Left renal pelvis (tissue), 4 donors: ENCODE results near the gene SPG7. TPM values are rescaled to one million over a fixed set of nuclear protein-coding genes. Genes with fewer than 3 reads are reported as not detected.

Experiments
- DNase-seq, 4 donors: peaks; one replicate each; pipeline ENCODE4 v3.0.0-alpha.2; 2013; ENCODE audit warnings: low read depth in 4 of 4, low spot score in 3 of 4
- polyA plus RNA-seq, 4 donors: library from polyadenylated mRNA; unstranded; fragments of 120-200 nt; gene quantifications; one replicate each; pipeline ENCODE4 v1.2.1, GENCODE V29; 2013; ENCODE audit not compliant: insufficient read length in 4 of 4

SPG7 gene
- polyA plus RNA-seq, 4 donors = 77.2 to 134 (median 90.2) TPM

GRCh38 chr16:89484923-89485679, 23.1 kb upstream of the SPG7 start:
- DNase-seq = no peak

GRCh38 chr16:89485701-89486246, 22.4 kb upstream of the SPG7 start:
- no peak for DNase-seq

DNA sequence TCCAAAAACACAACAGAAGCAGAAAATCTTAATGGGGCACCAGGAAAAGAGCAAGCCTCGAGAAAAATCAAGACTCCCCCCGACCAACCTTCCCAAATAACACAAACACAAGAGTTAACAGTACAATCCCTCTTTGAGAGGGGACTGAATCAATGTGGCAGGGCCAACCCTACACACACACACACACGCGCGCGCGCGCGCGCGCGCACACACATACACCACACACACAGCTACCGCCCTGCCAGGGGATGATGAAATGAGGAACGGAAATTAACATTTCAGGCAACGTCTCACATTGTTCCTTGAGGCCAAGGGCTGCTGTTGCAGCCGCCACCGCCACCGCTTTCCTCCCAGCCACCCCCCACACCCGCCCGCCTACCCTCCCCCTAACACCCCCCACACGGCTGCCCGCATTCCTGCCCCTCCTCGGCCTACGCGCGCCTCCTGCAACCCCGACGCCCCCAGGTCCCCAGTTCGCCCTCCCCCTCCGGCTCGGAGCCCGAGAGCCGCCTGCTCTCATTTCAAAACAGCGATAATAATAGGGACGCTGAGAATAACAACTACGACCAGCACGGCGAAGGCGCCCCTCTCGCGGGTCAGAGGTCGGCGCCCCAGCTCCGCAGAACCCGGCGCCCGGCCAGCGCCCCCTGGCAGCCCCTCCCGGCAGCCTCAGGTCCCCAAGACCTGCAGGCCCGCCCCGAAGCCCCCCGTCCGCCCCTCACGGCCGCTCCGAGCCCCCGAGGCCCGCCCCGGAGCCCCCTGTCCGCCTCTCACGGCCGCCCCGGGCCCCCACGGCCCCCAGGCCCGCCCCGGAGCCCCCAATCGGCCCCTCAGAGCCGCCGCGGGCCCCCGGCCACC, 18.9 kb upstream of the SPG7 start:
- peak in 3 of 4 donors; percentile 73 to 85 (median 81) for DNase-seq

DNA sequence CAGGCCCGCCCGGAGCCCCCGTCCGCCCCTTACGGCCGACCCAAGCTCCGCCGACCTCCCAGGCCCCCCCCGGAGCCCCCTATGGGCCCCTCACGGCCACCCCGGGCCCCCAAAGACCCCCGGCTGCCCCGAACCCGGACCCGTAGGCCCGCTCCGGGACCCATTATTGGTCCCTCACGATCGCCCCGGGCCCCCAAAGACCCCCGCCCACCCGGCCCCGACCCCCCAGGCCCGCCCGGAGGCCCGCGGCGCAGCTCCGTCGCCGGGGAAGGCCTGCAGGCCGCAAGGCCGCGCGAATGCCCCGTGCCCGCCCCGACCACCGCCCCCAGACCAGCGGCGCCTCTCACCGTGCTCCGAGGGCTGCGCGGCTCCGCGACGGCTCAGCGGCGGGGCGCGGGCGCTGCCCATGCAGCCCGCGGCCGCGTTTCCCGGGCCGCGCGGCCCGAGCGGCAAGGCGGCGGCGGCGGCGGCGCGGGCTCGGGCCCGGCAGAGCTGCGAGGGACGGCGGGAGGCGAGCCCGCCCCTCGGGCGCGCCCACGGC, 18.2 kb upstream of the SPG7 start:
- DNase-seq = no peak

GRCh38 chr16:89490439-89491237, 17.6 kb upstream of the SPG7 start, which contains the start of gene ANKRD11:
Gene ANKRD11, minus strand, starts transcription at chr16:89490561. Its CDS starts 173,542 bp downstream, at chr16:89317019.
- peak; percentile 98 to 99 (median 98) for DNase-seq

DNA sequence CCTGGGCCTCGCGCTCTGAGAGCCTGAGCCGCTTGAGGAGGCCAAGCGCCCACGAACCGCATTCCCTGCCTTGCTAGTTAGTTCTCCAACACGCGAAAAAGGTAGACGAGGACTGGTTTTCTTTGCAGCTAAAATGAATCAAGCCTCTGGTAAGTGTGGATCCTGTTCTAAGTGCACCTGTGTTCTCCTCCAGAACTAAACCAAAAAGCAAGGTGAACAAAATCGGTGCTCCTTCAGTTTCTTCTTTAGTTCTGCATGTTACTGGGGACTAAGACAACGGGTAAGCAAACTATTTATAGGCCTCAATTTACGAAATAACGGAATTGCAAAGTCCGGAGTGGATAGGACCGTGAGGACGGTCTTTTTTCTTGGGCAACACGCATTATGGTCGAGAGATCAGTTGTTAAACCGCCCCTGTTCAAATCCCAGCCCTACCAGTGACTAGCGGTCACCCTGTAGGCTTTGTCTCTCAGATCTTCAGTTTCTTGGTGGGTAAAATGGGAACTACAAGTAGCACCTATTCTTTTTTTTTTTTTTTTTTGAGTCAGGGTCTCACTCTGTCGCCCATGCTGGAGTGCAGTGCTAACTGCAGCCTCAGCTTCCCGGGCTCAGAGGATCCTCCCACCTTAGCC, 16.8 kb upstream of the SPG7 start:
- DNase-seq = no peak

DNA sequence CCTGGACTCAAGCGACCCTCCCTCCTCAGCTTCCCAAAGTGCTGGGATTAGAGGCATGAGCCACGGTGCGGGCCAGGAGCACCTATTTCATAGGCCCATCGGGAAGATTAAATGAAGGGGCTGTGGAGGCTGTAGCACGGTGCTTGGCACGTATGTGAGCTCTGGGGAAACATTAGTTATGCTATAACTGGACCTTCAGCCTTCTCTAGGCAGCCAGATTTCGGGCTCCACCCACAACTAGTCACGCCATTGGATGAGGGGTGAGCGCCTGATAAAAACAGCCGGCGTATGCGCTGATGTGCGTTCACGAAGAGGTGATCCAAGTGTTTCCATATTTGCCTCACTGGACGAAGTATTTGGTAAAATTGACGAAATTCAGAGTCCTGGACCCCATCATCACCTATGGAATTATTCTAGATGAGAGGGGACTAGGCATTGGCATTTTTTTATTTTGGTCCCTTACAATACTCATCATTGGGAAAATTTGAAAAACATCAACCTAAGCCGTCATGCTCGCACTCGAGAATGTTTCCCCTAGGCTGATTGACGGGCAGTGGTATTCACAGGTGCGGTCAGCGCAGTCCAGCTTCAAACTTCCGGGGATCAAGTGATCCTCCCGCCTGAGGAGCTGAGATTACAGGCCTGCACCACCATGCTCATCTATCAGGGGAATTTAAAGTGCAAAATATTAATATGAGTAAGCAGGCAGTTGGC, 16.1 kb upstream of the SPG7 start:
- no peak for DNase-seq

DNA sequence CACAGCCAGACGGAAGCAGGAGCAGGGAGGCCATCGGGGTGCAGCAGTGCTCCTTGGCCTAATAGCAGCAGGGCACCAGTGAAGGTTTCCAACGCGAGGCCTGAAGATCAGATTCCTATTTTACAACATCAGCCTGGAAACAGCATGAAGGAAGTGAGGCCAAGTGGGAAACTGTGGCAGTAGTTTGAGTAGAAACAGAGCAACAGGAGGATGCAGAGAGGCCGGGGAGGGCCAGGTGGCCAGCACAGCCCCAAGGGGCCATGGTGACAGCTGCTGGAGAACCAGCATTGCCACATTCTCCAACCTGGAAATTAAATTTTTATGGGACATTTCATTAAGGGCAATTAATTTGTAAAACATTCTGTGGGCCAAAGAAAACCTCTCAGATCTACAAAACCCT, 14.4 kb upstream of the SPG7 start:
- no peak for DNase-seq

- DNase-seq = no peak
These were observed 13.1 kb upstream of the SPG7 start for GRCh38 chr16:89495121-89495520.

GRCh38 chr16:89498839-89499238, 9.4 kb upstream of the SPG7 start:
- no peak for DNase-seq

DNA sequence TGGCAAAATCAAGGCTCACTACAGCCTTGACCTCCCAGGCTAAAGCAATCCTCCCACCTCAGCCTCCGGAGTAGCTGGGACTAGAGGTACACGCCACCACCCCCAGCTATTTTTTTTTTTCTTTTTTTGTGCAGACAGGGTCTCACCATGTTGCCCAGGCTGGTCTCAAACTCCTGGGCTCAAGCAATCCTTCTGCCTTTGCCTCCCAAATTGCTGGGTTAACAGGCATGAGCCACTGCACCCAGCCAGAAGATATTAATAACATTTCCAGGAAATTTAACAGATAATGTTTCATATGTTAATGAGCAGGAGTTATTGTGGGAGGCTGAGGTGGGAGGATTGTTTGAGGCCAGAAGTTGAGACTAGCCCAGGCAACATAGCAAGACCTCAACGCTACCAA, 8.4 kb upstream of the SPG7 start:
- DNase-seq = no peak

- no peak for DNase-seq
These were observed 5.9 kb upstream of the SPG7 start for GRCh38 chr16:89502081-89502843.

GRCh38 chr16:89504091-89504490, 4.1 kb upstream of the SPG7 start:
- DNase-seq = no peak

DNA sequence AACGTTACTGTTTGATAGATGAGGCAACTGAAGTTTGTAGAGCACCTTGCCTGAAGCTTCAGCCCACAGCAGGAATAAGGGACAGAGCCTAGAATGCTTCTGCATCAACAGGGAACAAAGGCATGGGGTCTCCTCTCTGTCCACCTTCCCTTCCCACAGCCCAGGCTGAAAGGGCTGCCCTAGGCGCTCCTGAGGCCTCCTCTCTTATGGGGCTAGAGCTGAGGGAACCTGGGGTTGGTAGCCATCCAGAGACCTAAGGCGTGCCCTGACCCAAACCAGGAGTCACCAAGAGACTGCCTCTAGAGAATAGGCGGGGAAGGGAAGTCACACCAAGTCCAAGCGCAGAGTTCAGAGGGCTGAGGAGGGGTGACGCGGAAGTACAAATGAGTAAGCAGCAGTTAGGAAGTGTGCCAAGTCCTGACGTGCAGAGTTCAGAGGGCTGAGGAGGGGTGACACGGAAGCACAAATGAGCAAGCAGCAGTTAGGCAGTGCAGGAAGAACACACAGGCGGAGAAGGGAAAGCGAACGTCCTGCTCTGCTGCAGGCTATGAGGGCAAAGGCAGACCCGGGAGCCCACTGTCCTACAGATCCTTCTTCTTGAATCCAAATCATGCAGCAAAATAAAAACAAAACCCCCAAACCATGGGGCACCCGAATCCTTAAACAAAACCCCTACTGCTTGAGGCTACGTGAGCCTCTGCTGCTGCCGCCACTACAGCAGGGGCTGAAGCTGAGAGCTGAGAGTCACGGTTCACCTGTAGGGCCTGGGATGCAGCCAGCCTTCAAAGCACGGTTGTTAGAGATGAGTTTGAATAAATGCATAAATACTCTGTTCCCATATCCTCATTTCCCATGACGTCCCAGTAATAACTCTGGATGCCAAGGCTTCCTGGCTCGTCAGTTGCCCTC, 2.7 kb upstream of the SPG7 start:
- DNase-seq = peak in 2 of 4 donors; percentile 76 to 82

- no peak for DNase-seq
These were observed 2.1 kb upstream of the SPG7 start for GRCh38 chr16:89506113-89506504.

GRCh38 chr16:89506791-89507191, 1.4 kb upstream of the SPG7 start:
- no peak for DNase-seq

DNA sequence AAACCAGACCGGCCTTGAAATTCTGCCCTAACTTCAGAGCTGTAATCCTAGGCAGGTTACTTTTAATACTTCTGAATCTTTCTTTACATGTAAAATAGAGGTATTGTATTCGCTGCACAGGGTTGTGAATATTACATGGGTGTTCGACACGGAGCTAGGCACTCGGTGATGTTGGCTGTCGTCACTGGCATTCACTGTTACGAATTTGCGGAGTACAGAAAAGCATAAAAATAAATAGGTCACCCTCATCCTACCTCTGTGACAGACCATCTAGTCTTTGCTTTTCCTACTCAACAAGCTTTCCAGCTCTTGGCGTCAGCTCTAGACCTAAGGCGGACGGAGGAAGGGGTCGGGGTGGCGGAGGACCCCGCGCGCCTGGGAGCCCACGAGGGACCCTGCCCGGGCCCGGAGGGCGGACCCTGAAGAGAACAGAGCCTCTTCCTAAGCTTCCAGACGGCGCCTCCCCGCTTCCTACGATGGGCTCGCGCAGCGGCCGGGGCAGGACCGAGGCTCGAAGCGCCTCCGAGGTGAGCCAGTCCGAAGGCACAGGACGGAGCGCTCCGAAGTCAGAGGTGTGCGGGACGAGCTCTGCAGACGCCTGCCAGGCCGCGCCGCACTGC, 879 bp upstream of the SPG7 start:
- DNase-seq = no peak
